Measurements from ENCODE around the gene VAPA.

Gene VAPA

DNA sequence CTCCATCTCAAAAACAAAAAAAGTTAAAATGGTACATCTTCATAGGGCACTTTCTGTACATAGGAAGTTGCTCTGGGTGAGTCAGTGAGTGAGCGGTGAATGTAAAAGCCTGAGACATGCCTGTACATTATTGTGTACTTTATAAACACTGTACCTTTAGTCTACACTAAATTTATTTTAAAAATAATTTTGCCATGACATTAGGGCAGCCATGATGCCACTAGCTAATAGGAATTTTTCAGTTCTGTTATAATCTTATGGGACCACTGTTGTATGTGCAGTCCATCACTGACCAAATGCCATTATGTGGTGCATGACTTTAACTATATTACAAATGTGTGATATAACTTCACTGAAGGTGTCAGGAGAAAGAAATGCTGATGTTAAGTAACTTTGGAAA lies 39.1 kb upstream of the VAPA start:
- H3K4me1 ChIP-seq (ENCODE audit: control insufficient read depth, insufficient read depth, low read length): peaks cover 7% of the 10 kb centered on the region
- H3K36me3 ChIP-seq (ENCODE audit: control insufficient read depth in 2 of 2, insufficient read depth in 2 of 2, low read length in 2 of 2): no peaks in the 10 kb centered on the region
- no peak overlapping the region for H3K27ac ChIP-seq (ENCODE audit: low read length)
- no peaks in the 10 kb centered on the region for H3K9me3 ChIP-seq (ENCODE audit: control insufficient read depth in 2 of 2, low read length in 2 of 2)
- no peak overlapping the region for H3K9ac ChIP-seq (ENCODE audit: low read length in 2 of 2)
- H3K4me3 ChIP-seq (ENCODE audit: low read length in 2 of 2): no peak overlapping the region
- no peaks in the 10 kb centered on the region for H3K27me3 ChIP-seq (ENCODE audit: control insufficient read depth in 1 of 2, insufficient read depth in 2 of 2, low read length in 2 of 2)

DNA sequence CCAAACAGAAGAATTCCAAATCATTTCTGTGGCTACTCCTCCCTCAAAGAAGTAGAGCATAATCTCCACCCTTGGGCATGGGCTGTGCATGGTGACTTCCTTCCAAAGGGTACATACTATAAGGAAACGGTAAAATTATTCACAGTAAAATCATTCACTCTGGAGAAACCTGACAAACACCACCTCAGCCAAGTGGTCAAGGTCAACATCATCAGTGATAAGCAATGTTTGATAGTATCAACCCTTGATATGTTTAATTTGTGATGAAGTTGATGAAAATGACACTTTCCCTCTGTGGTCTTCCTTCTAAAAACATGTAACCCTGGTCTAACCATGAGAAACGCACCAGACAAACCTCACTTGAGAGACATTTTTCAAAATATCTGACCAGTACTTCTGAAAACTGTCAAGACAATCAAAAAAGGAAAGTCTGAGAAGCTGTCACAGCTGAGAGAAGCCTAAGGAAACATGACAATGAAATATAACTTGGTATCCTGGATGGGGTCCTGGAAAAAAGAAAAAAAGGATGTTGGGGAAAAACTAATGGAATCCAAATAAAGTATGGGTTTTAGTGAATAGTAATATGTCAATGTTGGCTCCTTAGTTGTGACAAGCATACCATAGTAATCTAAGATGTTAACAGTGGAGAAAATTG lies 37.5 kb upstream of the VAPA start:
- Histone ChIP-seq H3K4me3 (ENCODE audit: low read length in 2 of 2) (no peak overlapping the region), H3K36me3 (ENCODE audit: control insufficient read depth in 2 of 2, insufficient read depth in 2 of 2, low read length in 2 of 2) (no peaks in the 10 kb centered on the region), H3K27ac (ENCODE audit: low read length) (no peak overlapping the region), H3K27me3 (ENCODE audit: control insufficient read depth in 1 of 2, insufficient read depth in 2 of 2, low read length in 2 of 2) (no peaks in the 10 kb centered on the region), H3K9ac (ENCODE audit: low read length in 2 of 2) (no peak overlapping the region), H3K4me1 (ENCODE audit: control insufficient read depth, insufficient read depth, low read length) (no peaks in the 10 kb centered on the region), H3K9me3 (ENCODE audit: control insufficient read depth in 2 of 2, low read length in 2 of 2) (no peaks in the 10 kb centered on the region)

DNA sequence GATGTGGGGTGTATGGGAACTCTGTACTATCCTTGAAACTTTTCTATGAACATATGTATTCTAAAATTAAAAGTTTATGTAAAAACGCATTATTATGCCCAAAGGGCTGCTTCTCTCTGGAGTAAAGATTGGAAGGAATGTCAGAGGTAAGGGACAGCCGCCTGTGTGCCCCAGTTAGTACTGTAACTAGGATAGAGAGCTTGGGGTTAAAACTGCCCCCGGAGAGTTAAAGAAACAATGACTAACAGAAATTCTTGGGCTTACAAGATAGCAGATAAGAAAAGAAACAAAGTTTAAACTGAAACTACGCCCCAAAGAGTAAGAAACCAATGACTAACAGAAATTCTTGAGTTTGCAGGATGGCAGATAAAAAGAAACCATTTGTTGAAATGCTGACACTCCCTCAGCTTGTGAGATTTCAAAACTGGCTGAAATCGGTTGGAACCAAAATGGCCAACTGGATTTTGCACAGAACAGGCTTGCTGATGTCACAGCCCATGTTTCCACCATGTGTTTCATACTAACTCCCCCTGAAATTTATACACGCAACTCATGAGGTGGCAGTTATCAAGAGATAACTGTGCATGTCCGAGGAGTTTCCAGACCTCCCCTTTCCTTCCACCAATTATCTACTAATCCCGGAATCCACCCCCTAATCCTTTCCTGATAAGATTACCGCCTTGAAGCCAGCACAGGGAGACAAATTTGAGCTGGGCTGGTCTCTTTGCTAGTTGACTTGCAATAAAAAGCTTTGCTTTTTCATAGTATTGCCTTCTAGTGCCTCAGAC lies 36.8 kb upstream of the VAPA start:
- Histone ChIP-seq H3K9ac (ENCODE audit: low read length in 2 of 2) (no peak overlapping the region), H3K27me3 (ENCODE audit: control insufficient read depth in 1 of 2, insufficient read depth in 2 of 2, low read length in 2 of 2) (no peaks in the 10 kb centered on the region), H3K9me3 (ENCODE audit: control insufficient read depth in 2 of 2, low read length in 2 of 2) (no peaks in the 10 kb centered on the region), H3K36me3 (ENCODE audit: control insufficient read depth in 2 of 2, insufficient read depth in 2 of 2, low read length in 2 of 2) (no peaks in the 10 kb centered on the region), H3K27ac (ENCODE audit: low read length) (no peak overlapping the region), H3K4me3 (ENCODE audit: low read length in 2 of 2) (no peak overlapping the region), H3K4me1 (ENCODE audit: control insufficient read depth, insufficient read depth, low read length) (peaks cover under 1% of the 10 kb centered on the region)

DNA sequence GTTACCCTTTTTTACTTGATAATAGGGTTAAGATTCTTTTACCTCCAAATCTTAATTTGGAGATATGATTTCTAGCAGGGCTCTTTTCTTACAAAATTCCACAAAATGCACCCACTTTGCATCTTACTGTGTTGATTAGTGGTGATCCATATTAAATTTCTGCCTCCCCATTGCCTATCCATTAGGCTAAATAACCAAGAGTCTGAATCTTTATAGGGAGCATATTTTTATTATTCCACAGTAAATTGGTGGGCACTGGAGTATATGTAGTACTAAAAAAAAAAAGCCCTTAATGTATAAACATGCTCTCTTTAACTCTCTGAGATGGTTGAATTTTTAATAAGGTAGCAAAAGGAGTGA lies 36.2 kb upstream of the VAPA start:
- Histone ChIP-seq H3K9ac (ENCODE audit: low read length in 2 of 2) (no peak overlapping the region), H3K27me3 (ENCODE audit: control insufficient read depth in 1 of 2, insufficient read depth in 2 of 2, low read length in 2 of 2) (no peaks in the 10 kb centered on the region), H3K9me3 (ENCODE audit: control insufficient read depth in 2 of 2, low read length in 2 of 2) (no peaks in the 10 kb centered on the region), H3K27ac (ENCODE audit: low read length) (no peak overlapping the region), H3K4me3 (ENCODE audit: low read length in 2 of 2) (no peak overlapping the region), H3K36me3 (ENCODE audit: control insufficient read depth in 2 of 2, insufficient read depth in 2 of 2, low read length in 2 of 2) (no peaks in the 10 kb centered on the region), H3K4me1 (ENCODE audit: control insufficient read depth, insufficient read depth, low read length) (peaks cover 6% of the 10 kb centered on the region)

DNA sequence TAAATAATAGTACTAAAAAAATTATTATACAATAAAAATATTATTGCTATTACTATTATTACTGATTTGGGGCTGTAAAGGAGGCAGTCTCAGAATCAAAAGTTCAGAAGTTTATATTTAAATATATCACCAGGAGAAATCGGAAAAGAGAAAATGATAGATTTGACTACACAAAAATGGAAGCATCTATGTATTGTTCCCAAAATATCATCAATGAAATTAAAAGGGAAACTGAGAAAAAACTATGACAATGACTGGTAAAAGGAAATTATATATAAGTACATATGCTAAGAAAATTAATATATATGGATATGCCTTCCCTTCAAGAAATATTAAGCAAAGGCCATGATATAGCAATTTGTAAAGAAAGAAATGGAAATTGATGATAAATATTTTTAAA lies 35.7 kb upstream of the VAPA start:
- H3K9me3 ChIP-seq (ENCODE audit: control insufficient read depth in 2 of 2, low read length in 2 of 2): no peaks in the 10 kb centered on the region
- H3K9ac ChIP-seq (ENCODE audit: low read length in 2 of 2): no peak overlapping the region
- H3K4me1 ChIP-seq (ENCODE audit: control insufficient read depth, insufficient read depth, low read length): peaks cover 7% of the 10 kb centered on the region
- H3K27ac ChIP-seq (ENCODE audit: low read length): no peak overlapping the region
- H3K27me3 ChIP-seq (ENCODE audit: control insufficient read depth in 1 of 2, insufficient read depth in 2 of 2, low read length in 2 of 2): no peaks in the 10 kb centered on the region
- H3K4me3 ChIP-seq (ENCODE audit: low read length in 2 of 2): no peak overlapping the region
- H3K36me3 ChIP-seq (ENCODE audit: control insufficient read depth in 2 of 2, insufficient read depth in 2 of 2, low read length in 2 of 2): no peaks in the 10 kb centered on the region

DNA sequence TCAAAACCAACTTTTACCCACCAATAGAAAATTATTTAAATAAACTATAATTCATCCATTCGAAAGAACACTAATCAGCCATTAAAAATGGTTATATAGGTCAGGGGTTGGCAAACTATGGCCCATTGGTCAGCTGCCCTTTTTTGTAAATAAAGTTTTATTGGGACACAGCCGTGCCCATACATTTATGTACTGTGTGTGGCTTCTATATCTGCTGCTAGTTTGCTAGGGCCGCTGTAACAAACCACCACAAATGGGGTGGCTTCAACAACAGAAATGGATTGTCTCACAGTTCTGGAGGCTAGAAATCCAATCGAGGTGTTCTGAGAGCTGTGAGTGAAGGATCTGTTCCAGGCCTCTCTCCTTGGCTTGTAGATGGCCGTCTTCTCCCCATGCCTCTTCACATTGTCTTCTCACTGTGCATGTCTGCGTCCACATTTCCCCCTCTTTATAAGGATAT lies 35.0 kb upstream of the VAPA start:
- Histone ChIP-seq H3K9ac (ENCODE audit: low read length in 2 of 2) (no peak overlapping the region), H3K27me3 (ENCODE audit: control insufficient read depth in 1 of 2, insufficient read depth in 2 of 2, low read length in 2 of 2) (no peaks in the 10 kb centered on the region), H3K9me3 (ENCODE audit: control insufficient read depth in 2 of 2, low read length in 2 of 2) (no peaks in the 10 kb centered on the region), H3K4me3 (ENCODE audit: low read length in 2 of 2) (no peak overlapping the region), H3K36me3 (ENCODE audit: control insufficient read depth in 2 of 2, insufficient read depth in 2 of 2, low read length in 2 of 2) (no peaks in the 10 kb centered on the region), H3K4me1 (ENCODE audit: control insufficient read depth, insufficient read depth, low read length) (peaks cover 10% of the 10 kb centered on the region), H3K27ac (ENCODE audit: low read length) (no peak overlapping the region)

DNA sequence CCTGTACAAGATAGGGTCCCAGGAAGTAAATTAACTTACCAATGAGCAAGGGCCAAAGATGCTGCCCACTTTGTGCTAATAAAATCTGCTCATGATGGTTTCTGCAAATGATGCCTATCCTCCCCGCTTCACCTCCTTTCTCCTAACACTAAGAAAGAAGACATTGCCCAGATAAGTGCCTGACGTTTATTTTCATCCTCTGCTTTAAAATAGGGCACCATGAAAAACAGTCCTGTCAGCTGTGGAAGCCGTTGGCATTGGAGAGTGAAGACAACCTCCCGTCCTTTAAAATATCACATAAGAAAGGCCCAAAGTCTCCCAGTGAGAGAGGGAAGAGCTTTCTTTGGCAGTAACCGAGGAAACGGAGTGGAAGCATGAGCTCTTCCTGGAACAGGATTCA lies 29.7 kb upstream of the VAPA start:
- no peak overlapping the region for H3K27ac ChIP-seq (ENCODE audit: low read length)
- H3K4me1 ChIP-seq (ENCODE audit: control insufficient read depth, insufficient read depth, low read length): peaks cover 13% of the 10 kb centered on the region
- H3K27me3 ChIP-seq (ENCODE audit: control insufficient read depth in 1 of 2, insufficient read depth in 2 of 2, low read length in 2 of 2): no peaks in the 10 kb centered on the region
- no peak overlapping the region for H3K9ac ChIP-seq (ENCODE audit: low read length in 2 of 2)
- no peaks in the 10 kb centered on the region for H3K9me3 ChIP-seq (ENCODE audit: control insufficient read depth in 2 of 2, low read length in 2 of 2)
- no peak overlapping the region for H3K4me3 ChIP-seq (ENCODE audit: low read length in 2 of 2)
- no peaks in the 10 kb centered on the region for H3K36me3 ChIP-seq (ENCODE audit: control insufficient read depth in 2 of 2, insufficient read depth in 2 of 2, low read length in 2 of 2)

DNA sequence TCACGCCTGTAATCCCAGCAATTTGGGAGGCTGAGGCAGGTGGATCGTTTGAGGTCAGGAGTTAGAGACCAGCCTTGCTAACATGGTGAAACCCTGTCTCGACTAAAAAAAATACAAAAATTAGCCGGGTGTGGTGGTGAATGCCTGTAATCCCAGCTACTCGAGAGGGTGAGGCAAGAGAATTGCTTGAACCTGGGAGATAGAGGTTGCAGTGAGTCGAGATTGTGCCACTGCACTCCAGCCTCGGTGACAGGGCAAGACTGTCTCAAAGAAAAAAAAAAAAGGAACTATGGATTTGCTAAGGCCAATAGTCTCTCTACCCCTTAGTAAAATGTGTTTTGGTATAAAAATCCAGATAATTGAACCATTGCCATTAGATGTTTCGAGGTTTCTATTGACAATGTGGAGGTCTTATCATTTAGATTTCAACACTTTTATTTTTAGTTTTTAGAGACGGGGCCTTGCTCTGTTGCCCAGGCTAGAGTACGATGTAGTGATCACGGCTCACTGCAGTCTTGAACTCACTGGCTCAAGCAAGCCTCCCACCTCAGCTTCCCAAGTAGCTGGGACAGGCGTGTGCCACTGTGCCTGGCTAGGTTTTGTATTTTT lies 29.2 kb upstream of the VAPA start:
- no peaks in the 10 kb centered on the region for H3K27me3 ChIP-seq (ENCODE audit: control insufficient read depth in 1 of 2, insufficient read depth in 2 of 2, low read length in 2 of 2)
- peaks cover 13% of the 10 kb centered on the region for H3K4me1 ChIP-seq (ENCODE audit: control insufficient read depth, insufficient read depth, low read length)
- H3K9ac ChIP-seq (ENCODE audit: low read length in 2 of 2): no peak overlapping the region
- H3K27ac ChIP-seq (ENCODE audit: low read length): no peak overlapping the region
- H3K9me3 ChIP-seq (ENCODE audit: control insufficient read depth in 2 of 2, low read length in 2 of 2): no peaks in the 10 kb centered on the region
- no peak overlapping the region for H3K4me3 ChIP-seq (ENCODE audit: low read length in 2 of 2)
- no peaks in the 10 kb centered on the region for H3K36me3 ChIP-seq (ENCODE audit: control insufficient read depth in 2 of 2, insufficient read depth in 2 of 2, low read length in 2 of 2)

DNA sequence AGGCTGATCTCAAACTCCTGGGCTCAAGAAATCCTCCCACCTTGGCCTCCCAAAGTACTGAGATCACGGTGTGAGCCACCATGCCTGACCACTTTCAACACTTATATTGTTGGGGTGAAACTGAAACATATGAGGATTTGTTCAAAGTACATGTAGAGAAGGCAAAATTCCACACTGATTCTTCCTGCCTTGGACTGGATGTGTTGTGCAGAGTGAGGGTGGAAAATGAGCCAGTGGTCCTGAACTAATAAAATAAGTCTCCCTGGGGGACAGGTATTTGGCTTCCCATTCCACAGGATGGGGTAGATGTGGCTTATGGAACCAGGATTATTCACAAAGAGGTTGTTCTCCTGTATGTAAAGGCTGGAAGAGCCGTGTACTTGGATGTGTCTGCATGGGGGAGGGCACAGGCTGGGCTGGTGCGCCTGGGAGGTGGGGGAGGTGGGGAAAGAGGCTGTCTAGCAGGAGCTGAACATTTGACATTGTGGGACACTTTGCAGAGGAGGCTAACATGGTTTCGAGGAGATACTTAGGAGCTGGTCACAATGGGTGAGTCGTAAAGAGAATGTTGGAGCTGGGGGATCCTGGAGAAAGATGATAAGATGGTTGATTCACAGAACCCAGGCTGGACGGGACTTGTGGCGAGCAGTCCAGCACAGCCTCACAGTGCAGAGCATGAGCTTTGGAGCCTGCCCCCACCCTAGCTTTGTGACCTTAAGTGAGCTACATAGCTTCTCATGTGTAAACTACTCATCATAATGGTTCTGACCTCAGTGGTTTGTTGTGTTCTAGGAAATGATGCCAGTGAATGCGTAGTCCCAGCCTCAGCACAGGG lies 28.4 kb upstream of the VAPA start, which contains the start of gene TXNDC2:
Gene TXNDC2, plus strand, starts transcription at position 804 of the 835 bp plus-strand sequence. CDS start 708 bp downstream, outside the sequence.
- Histone ChIP-seq H3K27ac (ENCODE audit: low read length) (no peak within 1 kb of the TSS), H3K27me3 (ENCODE audit: control insufficient read depth in 1 of 2, insufficient read depth in 2 of 2, low read length in 2 of 2) (no peaks in the 10 kb centered on the region)

DNA sequence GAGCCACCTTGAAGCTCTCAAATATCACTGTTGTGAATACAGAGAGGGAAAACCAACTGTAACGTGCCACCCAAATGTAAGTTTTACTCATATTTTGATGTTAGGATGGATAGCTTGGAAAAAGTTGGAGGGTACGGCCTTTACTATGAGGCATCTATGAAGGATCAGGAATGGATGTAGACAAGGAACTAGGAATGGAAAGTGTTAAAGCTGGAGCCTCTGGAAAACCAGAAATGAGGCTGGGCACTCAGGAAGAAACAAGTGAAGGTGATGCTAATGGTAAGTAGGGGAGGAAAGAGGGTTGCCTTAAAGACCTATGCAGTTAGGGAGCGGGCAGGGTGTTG lies 27.8 kb upstream of the VAPA start:
- Histone ChIP-seq H3K4me3 (ENCODE audit: low read length in 2 of 2) (no peak overlapping the region), H3K4me1 (ENCODE audit: control insufficient read depth, insufficient read depth, low read length) (peaks cover 13% of the 10 kb centered on the region), H3K27me3 (ENCODE audit: control insufficient read depth in 1 of 2, insufficient read depth in 2 of 2, low read length in 2 of 2) (no peaks in the 10 kb centered on the region), H3K36me3 (ENCODE audit: control insufficient read depth in 2 of 2, insufficient read depth in 2 of 2, low read length in 2 of 2) (no peaks in the 10 kb centered on the region), H3K9me3 (ENCODE audit: control insufficient read depth in 2 of 2, low read length in 2 of 2) (no peaks in the 10 kb centered on the region), H3K27ac (ENCODE audit: low read length) (no peak overlapping the region), H3K9ac (ENCODE audit: low read length in 2 of 2) (no peak overlapping the region)

More for the DNA sequence above, 28.4 kb upstream of the VAPA start, which contains the start of gene TXNDC2:
- H3K4me1 ChIP-seq (ENCODE audit: control insufficient read depth, insufficient read depth, low read length): peaks cover 13% of the 10 kb centered on the region
- H3K9me3 ChIP-seq (ENCODE audit: control insufficient read depth in 2 of 2, low read length in 2 of 2): no peaks in the 10 kb centered on the region
- H3K4me3 ChIP-seq (ENCODE audit: low read length in 2 of 2): no peak within 1 kb of the TSS
- H3K36me3 ChIP-seq (ENCODE audit: control insufficient read depth in 2 of 2, insufficient read depth in 2 of 2, low read length in 2 of 2): no peaks in the 10 kb centered on the region
- H3K9ac ChIP-seq (ENCODE audit: low read length in 2 of 2): no peak within 1 kb of the TSS

Measured in stomach smooth muscle (tissue), 2 donors.